Measurements from ENCODE around the gene COQ8B. TPM values are rescaled to one million over a fixed set of nuclear protein-coding genes. Genes with fewer than 3 reads are reported as not detected.
"Not testable (repeated sequence)": the region's sequence is repeated elsewhere in the genome, so short reads cannot be mapped to it uniquely, and the experiment has no call there.

The COQ8B gene
- total RNA-seq, 1 experiment from 2014 or later: 62.9 TPM

DNA sequence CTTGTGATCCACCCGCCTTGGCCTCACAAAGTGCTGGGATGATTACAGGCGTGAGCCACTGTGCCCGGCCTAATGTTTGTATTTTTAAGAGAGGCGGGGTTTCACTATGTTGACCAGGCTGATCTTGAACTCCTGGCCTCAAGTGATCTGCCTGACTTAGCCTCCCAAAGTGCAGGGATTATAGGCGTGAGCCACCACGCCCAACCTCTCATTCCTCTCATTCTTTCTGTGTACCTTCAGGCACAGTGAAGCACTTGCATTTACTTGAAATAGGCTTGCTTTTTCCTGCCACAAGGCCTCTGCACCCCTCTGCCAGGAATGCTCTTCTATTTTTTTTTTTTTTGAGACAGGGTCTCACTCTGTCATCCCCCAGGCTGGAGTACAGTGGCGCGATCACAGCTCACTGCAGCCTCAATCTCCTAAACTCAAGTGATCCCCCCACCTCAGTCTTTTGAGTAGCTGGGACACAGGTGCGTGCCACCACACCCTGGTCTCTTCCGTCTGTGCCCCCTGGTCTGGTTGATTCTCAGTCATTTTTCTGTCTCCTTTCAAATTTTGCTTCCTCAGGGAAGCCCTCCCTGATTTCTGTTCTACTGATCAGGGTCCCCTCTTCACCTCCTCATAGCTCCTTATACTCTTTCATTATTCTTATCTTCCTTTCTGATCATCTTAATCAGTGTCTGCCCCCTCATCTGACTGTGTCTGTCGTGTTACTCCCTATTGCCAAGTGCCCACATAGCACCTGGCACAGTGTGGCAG, 18.5 kb upstream of the COQ8B start:
- DNase-seq (ENCODE audit: low spot score) (no peak), ATAC-seq (no peak)
- CTCF ChIA-PET: no interaction called here
- Mint-ChIP-seq H3K36me3 (peaks cover 52% of the 10 kb centered on the region), H3K4me1 (no peaks in the 10 kb centered on the region), H3K9me3 (no peaks in the 10 kb centered on the region), H3K27ac (no peak overlapping the region), H3K4me3 (no peak overlapping the region), H3K27me3 (ENCODE audit: low read depth) (no peaks in the 10 kb centered on the region)
- TF ChIP-seq NR2C2 (CRISPR knock-in tag; IDR thresholded peaks at IDR 0.05) (no peak), ZNF232 (CRISPR knock-in tag; IDR thresholded peaks at IDR 0.05) (no peak)
- POLR2A ChIA-PET: no interaction called here

DNA sequence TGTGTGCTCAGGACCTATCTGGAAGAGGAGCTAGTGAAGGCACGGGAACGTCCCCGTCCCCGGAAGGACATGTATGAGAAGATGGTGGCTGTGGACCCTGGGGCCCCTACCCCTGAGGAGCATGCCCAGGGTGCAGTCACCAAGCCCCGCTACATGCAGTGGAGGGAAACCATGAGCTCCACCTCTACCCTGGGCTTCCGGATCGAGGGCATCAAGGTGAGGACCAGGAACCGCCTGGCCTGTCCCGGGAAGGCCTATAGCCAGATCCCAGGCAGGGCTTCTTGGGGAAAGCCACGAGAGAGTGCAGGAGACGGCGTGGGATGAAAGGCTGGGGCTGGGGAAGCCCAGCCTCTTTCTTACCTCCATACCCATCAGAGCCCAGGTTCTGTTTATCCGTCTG, 16.5 kb upstream of the COQ8B start:
- ChIA-PET CTCF (no interaction called here), POLR2A (no interaction called here)
- TF ChIP-seq, protein P1, sequence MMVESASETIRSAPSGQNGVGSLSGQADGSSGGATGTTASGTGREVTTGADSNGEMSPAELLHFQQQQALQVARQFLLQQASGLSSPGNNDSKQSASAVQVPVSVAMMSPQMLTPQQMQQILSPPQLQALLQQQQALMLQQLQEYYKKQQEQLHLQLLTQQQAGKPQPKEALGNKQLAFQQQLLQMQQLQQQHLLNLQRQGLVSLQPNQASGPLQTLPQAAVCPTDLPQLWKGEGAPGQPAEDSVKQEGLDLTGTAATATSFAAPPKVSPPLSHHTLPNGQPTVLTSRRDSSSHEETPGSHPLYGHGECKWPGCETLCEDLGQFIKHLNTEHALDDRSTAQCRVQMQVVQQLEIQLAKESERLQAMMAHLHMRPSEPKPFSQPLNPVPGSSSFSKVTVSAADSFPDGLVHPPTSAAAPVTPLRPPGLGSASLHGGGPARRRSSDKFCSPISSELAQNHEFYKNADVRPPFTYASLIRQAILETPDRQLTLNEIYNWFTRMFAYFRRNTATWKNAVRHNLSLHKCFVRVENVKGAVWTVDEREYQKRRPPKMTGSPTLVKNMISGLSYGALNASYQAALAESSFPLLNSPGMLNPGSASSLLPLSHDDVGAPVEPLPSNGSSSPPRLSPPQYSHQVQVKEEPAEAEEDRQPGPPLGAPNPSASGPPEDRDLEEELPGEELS (CRISPR knock-in tag; IDR thresholded peaks at IDR 0.05): no peak
- TF ChIP-seq IRF2 (CRISPR knock-in tag; IDR thresholded peaks at IDR 0.05; ENCODE audit: borderline replicate concordance, low read depth) (no peak), TEAD4 (CRISPR knock-in tag; IDR thresholded peaks at IDR 0.05) (no peak), ZNF317 (CRISPR knock-in tag; IDR thresholded peaks at IDR 0.05; ENCODE audit: borderline replicate concordance, low read depth) (no peak), NFATC4 (CRISPR knock-in tag; IDR thresholded peaks at IDR 0.05) (no peak)
- DNase-seq (ENCODE audit: low spot score) (no peak), ATAC-seq (no peak)
- peaks cover 48% of the 10 kb centered on the region for H3K36me3 Mint-ChIP-seq
- H3K4me1 Mint-ChIP-seq: no peaks in the 10 kb centered on the region
- H3K27ac Mint-ChIP-seq: no peak overlapping the region
- no peak overlapping the region for H3K4me3 Mint-ChIP-seq
- H3K27me3 Mint-ChIP-seq (ENCODE audit: low read depth): no peaks in the 10 kb centered on the region
- no peaks in the 10 kb centered on the region for H3K9me3 Mint-ChIP-seq

DNA sequence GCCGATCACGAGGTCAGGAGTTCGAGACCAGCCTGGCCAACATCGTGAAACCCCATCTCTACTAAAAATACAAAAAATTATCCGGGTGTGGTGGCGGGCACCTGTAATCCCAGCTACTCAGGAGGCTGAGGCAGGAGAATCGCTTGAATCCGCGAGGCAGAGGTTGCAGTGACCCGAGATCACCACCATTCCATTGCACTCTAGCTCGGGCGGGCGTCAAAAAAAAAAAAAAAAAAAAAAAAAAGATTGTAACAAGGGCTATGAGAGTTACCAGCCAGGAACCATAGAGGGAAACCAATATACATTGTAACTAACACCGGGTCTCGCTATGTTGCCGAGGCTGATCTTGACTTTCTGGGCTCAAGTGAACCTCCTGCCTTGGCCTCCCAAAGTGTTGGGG, 15.6 kb upstream of the COQ8B start:
- H3K9me3 Mint-ChIP-seq; H3K4me1 Mint-ChIP-seq; H3K4me3 Mint-ChIP-seq; ATAC-seq; CTCF ChIA-PET; H3K27ac Mint-ChIP-seq; H3K27me3 Mint-ChIP-seq (ENCODE audit: low read depth); DNase-seq (ENCODE audit: low spot score): not testable (repeated sequence)
- peaks cover 47% of the 10 kb centered on the region for H3K36me3 Mint-ChIP-seq
- POLR2A ChIA-PET: interaction anchor here (0.6 to 0.7 kb wide), 2 partner anchors 112 to 1762 kb away, joined by 3 read pairs; no protein-coding TSS in a partner anchor

DNA sequence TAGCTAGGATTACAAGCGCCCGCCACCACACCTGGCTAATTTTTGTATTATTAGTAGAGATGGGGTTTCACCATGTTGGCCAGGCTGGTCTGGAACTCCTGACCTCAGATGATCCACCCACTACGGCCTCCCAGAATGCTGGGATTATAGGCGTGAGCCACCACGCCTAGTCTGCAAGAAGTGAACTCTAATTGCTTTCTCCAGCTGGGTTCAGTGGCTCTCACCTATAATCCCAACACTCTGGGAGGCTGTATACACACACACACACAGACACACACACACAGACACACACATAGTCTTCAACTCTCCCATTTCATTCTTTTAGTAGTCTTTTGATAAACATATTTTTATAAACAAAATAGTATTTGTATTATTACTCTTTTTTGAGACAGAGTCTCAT, 13.4 kb upstream of the COQ8B start:
- ATAC-seq; H3K4me3 Mint-ChIP-seq; H3K27me3 Mint-ChIP-seq (ENCODE audit: low read depth); CTCF ChIA-PET; H3K9me3 Mint-ChIP-seq; H3K4me1 Mint-ChIP-seq; DNase-seq (ENCODE audit: low spot score); POLR2A ChIA-PET; H3K27ac Mint-ChIP-seq: not testable (repeated sequence)
- H3K36me3 Mint-ChIP-seq: peaks cover 41% of the 10 kb centered on the region

DNA sequence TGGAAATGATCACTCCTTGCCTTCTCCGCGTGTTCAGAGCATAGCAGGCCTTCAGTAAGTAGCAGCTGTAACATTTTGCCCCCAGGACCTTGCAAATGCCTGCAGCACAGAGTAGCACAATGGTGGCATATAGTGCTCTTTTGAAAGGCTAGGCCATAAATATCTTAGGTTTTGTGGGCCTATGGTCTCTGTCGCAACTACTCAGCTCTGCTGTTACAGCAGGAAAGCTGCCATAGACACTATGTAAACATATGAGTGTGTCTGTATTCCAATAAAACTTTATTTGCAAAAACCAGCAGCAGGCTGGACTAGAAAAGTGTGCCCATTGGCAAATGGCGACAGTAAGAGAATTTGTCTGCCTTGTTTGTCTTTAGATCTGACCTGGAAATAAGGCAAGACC, 9.6 kb upstream of the COQ8B start:
- no peak overlapping the region for H3K27ac Mint-ChIP-seq
- CTCF ChIA-PET: no interaction called here
- peaks cover 4% of the 10 kb centered on the region; the same call in 1 of the 2 replicates for H3K9me3 Mint-ChIP-seq
- DNase-seq (ENCODE audit: low spot score): no peak
- POLR2A ChIA-PET: no interaction called here
- no peaks in the 10 kb centered on the region for H3K4me1 Mint-ChIP-seq
- no peak overlapping the region for H3K4me3 Mint-ChIP-seq
- no peak for ATAC-seq
- peaks cover 39% of the 10 kb centered on the region for H3K36me3 Mint-ChIP-seq
- no peaks in the 10 kb centered on the region for H3K27me3 Mint-ChIP-seq (ENCODE audit: low read depth)
- TF ChIP-seq, protein P2, sequence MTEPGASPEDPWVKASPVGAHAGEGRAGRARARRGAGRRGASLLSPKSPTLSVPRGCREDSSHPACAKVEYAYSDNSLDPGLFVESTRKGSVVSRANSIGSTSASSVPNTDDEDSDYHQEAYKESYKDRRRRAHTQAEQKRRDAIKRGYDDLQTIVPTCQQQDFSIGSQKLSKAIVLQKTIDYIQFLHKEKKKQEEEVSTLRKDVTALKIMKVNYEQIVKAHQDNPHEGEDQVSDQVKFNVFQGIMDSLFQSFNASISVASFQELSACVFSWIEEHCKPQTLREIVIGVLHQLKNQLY (CRISPR knock-in tag; IDR thresholded peaks at IDR 0.05): no peak
- TF ChIP-seq, protein P3, sequence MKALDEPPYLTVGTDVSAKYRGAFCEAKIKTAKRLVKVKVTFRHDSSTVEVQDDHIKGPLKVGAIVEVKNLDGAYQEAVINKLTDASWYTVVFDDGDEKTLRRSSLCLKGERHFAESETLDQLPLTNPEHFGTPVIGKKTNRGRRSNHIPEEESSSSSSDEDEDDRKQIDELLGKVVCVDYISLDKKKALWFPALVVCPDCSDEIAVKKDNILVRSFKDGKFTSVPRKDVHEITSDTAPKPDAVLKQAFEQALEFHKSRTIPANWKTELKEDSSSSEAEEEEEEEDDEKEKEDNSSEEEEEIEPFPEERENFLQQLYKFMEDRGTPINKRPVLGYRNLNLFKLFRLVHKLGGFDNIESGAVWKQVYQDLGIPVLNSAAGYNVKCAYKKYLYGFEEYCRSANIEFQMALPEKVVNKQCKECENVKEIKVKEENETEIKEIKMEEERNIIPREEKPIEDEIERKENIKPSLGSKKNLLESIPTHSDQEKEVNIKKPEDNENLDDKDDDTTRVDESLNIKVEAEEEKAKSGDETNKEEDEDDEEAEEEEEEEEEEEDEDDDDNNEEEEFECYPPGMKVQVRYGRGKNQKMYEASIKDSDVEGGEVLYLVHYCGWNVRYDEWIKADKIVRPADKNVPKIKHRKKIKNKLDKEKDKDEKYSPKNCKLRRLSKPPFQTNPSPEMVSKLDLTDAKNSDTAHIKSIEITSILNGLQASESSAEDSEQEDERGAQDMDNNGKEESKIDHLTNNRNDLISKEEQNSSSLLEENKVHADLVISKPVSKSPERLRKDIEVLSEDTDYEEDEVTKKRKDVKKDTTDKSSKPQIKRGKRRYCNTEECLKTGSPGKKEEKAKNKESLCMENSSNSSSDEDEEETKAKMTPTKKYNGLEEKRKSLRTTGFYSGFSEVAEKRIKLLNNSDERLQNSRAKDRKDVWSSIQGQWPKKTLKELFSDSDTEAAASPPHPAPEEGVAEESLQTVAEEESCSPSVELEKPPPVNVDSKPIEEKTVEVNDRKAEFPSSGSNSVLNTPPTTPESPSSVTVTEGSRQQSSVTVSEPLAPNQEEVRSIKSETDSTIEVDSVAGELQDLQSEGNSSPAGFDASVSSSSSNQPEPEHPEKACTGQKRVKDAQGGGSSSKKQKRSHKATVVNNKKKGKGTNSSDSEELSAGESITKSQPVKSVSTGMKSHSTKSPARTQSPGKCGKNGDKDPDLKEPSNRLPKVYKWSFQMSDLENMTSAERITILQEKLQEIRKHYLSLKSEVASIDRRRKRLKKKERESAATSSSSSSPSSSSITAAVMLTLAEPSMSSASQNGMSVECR (CRISPR knock-in tag; IDR thresholded peaks at IDR 0.05; ENCODE audit: borderline replicate concordance): no peak
- TF ChIP-seq, protein P4, sequence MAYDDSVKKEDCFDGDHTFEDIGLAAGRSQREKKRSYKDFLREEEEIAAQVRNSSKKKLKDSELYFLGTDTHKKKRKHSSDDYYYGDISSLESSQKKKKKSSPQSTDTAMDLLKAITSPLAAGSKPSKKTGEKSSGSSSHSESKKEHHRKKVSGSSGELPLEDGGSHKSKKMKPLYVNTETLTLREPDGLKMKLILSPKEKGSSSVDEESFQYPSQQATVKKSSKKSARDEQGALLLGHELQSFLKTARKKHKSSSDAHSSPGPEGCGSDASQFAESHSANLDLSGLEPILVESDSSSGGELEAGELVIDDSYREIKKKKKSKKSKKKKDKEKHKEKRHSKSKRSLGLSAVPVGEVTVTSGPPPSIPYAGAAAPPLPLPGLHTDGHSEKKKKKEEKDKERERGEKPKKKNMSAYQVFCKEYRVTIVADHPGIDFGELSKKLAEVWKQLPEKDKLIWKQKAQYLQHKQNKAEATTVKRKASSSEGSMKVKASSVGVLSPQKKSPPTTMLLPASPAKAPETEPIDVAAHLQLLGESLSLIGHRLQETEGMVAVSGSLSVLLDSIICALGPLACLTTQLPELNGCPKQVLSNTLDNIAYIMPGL (CRISPR knock-in tag; IDR thresholded peaks at IDR 0.05): no peak
- no peak for TF ChIP-seq CREM (CRISPR knock-in tag; IDR thresholded peaks at IDR 0.05)
- TF ChIP-seq SMAD3 (CRISPR knock-in tag; IDR thresholded peaks at IDR 0.05; ENCODE audit: borderline replicate concordance): no peak
- no peak for TF ChIP-seq TEAD4 (CRISPR knock-in tag; IDR thresholded peaks at IDR 0.05)
- TF ChIP-seq, protein P5, sequence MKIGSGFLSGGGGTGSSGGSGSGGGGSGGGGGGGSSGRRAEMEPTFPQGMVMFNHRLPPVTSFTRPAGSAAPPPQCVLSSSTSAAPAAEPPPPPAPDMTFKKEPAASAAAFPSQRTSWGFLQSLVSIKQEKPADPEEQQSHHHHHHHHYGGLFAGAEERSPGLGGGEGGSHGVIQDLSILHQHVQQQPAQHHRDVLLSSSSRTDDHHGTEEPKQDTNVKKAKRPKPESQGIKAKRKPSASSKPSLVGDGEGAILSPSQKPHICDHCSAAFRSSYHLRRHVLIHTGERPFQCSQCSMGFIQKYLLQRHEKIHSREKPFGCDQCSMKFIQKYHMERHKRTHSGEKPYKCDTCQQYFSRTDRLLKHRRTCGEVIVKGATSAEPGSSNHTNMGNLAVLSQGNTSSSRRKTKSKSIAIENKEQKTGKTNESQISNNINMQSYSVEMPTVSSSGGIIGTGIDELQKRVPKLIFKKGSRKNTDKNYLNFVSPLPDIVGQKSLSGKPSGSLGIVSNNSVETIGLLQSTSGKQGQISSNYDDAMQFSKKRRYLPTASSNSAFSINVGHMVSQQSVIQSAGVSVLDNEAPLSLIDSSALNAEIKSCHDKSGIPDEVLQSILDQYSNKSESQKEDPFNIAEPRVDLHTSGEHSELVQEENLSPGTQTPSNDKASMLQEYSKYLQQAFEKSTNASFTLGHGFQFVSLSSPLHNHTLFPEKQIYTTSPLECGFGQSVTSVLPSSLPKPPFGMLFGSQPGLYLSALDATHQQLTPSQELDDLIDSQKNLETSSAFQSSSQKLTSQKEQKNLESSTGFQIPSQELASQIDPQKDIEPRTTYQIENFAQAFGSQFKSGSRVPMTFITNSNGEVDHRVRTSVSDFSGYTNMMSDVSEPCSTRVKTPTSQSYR (CRISPR knock-in tag; IDR thresholded peaks at IDR 0.05): no peak

Measured in WTC11 (cell line).